A549 treated with ZK216348 at 1 μM for 4 hours (cell line): ENCODE data around the gene TTC38. TPM values are rescaled to one million over a fixed set of nuclear protein-coding genes. Genes with fewer than 3 reads are reported as not detected.

Experiments used
- total RNA-seq: library from RNA; stranded (reverse); fragments of 200-300 nt; extraction: Qiagen RNA extraction; gene quantifications from 5 replicates; pipeline ENCODE4 v1.2.3, GENCODE V29; 2022; ENCODE audit warnings: low read depth

Gene TTC38
- total RNA-seq, result 13.0 to 17.8 TPM (median 14.8 TPM) in 5 replicates

GRCh38 chr22:46267431-46268279 lies at the start of gene TTC38:
TSS of gene TTC38 (plus strand) at chr22:46268008. CDS start at chr22:46268040, 32 bp downstream.

GRCh38 chr22:46250035-46250782 lies 17.6 kb upstream of the TTC38 start, which contains the start of gene CDPF1:
TSS of gene CDPF1 (minus strand) at chr22:46250293. CDS start at chr22:46248284, 2,009 bp downstream.

DNA sequence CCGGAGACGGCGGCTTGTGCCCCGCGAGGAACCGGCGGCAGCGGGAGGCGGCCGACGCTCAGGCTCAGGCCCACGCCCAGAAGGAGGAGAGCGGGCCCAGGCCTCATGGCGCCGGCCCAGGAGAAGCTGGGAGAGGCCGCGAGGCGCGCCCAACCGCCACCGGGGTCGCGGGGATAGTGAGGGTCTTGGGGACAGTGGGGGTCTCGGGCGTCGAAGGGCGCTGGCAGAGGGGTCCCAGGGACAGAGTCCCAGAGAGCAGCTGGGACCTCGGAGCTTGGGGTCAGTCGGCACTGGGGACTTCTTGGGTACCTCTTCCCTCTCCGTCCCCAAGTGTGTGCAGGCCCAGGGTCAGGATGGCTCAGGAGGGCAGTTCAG lies 4.6 kb upstream of the TTC38 start, which contains the start of gene PKDREJ:
TSS of gene PKDREJ (minus strand) at position 128 of the 375 bp plus-strand sequence. CDS start at position 107, 21 bp downstream.

GRCh38 chr22:46296257-46297150 lies 28.7 kb downstream of the TTC38 start, which contains the start of gene GTSE1:
TSS of gene GTSE1 (plus strand) at chr22:46296870. CDS start at chr22:46297401, 531 bp downstream.

DNA sequence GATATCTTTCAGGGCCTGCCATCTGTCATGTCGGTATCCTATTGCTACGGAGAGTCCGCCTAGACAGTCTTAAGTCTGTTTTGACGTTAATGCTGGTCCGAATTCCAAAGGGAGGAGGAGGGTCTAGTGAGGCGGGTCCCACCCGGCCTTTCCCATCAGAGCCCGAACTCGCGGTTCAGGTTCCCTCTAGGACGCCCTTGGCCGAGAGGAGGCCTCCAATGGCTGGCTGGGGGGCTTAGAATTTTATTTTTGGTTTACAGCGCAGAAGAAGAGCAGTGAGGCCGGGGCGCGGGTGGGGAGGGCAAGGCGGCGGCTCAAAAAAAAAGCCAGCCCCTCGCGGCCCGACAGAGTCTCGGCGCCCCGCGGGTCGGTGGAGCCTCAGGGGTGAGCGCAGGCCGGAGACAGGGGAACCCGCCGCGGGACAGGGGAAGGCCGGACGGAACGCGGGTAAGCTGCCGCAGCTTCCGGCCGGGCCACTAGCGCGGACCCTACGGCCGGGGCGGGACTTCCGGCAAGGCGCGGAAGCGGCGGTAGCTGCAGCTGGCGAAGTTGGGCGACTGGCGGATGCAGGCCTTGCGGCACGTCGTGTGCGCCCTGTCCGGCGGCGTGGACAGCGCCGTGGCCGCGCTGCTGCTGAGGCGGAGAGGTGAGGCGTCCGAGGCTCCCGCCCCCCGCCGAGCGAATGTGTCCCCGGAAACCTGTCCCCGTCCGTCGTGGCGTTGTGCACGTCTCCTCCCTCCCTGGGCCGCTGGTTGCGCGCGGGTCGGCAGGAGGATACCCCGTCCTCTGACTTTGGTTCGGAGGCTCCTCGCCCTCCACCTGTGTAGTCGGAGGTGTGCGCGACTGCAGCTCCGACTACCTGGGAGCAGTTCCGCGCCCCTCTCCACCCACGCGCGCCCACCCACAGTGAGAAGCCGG lies 67.7 kb downstream of the TTC38 start, which contains the start of gene TRMU:
TSS of gene TRMU (plus strand) at position 514 of the 918 bp plus-strand sequence. CDS start at position 565, 51 bp downstream.

Other genes with a start within 250 kb of the TTC38 start
- 0.77 to 1.5 TPM (median 1.4 TPM) in 5 replicates for gene PPARA, start 117.5 kb upstream of the TTC38 start, total RNA-seq
- 7.0 to 13.1 TPM (median 10.4 TPM) in 5 replicates for gene CDPF1, start 17.7 kb upstream of the TTC38 start, total RNA-seq
- gene PKDREJ, start 4.7 kb upstream of the TTC38 start, total RNA-seq, result not detected in 5 replicates
- gene GTSE1, start 28.9 kb downstream of the TTC38 start, total RNA-seq, result 24.7 to 35.3 TPM (median 32.0 TPM) in 5 replicates
- 28.4 to 43.3 TPM (median 38.8 TPM) in 5 replicates for gene TRMU, start 67.7 kb downstream of the TTC38 start, total RNA-seq